OCI-LY7 (cell line): ENCODE measurements around the gene CBX8. TPM values are rescaled to one million over a fixed set of nuclear protein-coding genes. Genes with fewer than 3 reads are reported as not detected.

Experiments used
- BruUV-seq: library from RNA; stranded (reverse); fragments of 400-500 nt; replicated peaks from 2 replicates; lab custom pipeline; 2021; lab: Mats Ljungman, UMichigan
- CTCF ChIA-PET: fragments of 300-600 bp; sonication (Branson Sonifier 250); formaldehyde crosslinking; loops from one replicate; lab custom pipeline; 2022; ENCODE audit warnings: antibody characterized with exemption; ENCODE audit not compliant: unreplicated experiment; lab: Charles Lee
- POLR2A ChIA-PET: fragments of 300-600 bp; sonication (Branson Sonifier 250); formaldehyde crosslinking; loops from one replicate; lab custom pipeline; 2022; ENCODE audit warnings: antibody characterized with exemption; lab: Charles Lee
- DNase-seq: peaks from one replicate; pipeline ENCODE4 v3.0.0-alpha.2; 2015; ENCODE audit warnings: low spot score
- H2AFZ ChIP-seq: fragments of 200-600 bp; sonication (generic), shearing (Covaris generic); 2 replicates; pipeline ENCODE4 v1.6.1; 2014; ENCODE audit warnings: mild to moderate bottlenecking, antibody characterized with exemption, low read length, moderate library complexity
- H3K27ac ChIP-seq: fragments of 200-600 bp; sonication (generic); 2 replicates; pipeline ENCODE4 v1.5.1; 2014; ENCODE audit warnings: mixed run types, low read depth, mild to moderate bottlenecking, moderate library complexity, low read length, inconsistent platforms; ENCODE audit not compliant: poor library complexity, severe bottlenecking
- H3K36me3 ChIP-seq: fragments of 200-600 bp; sonication (generic); 2 replicates; pipeline ENCODE4 v1.6.1; 2014; ENCODE audit warnings: mild to moderate bottlenecking, antibody characterized with exemption, low read length, moderate library complexity, mixed read lengths; ENCODE audit not compliant: insufficient read depth
- H3K4me1 ChIP-seq: fragments of 200-600 bp; sonication (generic); 2 replicates; pipeline ENCODE4 v1.5.1; 2014; ENCODE audit warnings: mild to moderate bottlenecking, low read length; ENCODE audit not compliant: insufficient read depth, poor library complexity, severe bottlenecking
- H3K4me2 ChIP-seq: fragments of 200-600 bp; sonication (generic); 2 replicates; pipeline ENCODE4 v1.6.1; 2014; ENCODE audit warnings: mild to moderate bottlenecking, low read length
- H3K4me3 ChIP-seq: fragments of 200-600 bp; sonication (generic); 2 replicates; pipeline ENCODE4 v1.5.1; 2014; ENCODE audit warnings: mild to moderate bottlenecking, low read depth, low read length; ENCODE audit not compliant: poor library complexity, severe bottlenecking
- H3K79me2 ChIP-seq: fragments of 200-600 bp; sonication (generic); 2 replicates; pipeline ENCODE4 v1.6.1; 2016; ENCODE audit warnings: low read depth, mild to moderate bottlenecking, low read length, moderate library complexity, mixed read lengths; ENCODE audit not compliant: insufficient read depth
- H3K9me2 ChIP-seq: fragments of 200-600 bp; sonication (generic); 2 replicates; pipeline ENCODE4 v1.6.1; 2016; ENCODE audit warnings: mild to moderate bottlenecking, low read length, mixed read lengths; ENCODE audit not compliant: insufficient read depth
- H3K9me3 ChIP-seq: fragments of 200-600 bp; sonication (generic); 2 replicates; pipeline ENCODE4 v1.6.1; 2014; ENCODE audit warnings: mild to moderate bottlenecking, mixed run types, low read length, mixed read lengths
- H4K20me1 ChIP-seq: fragments of 200-600 bp; sonication (generic); 2 replicates; pipeline ENCODE4 v1.6.1; 2014; ENCODE audit warnings: mild to moderate bottlenecking, antibody characterized with exemption, low read length, moderate library complexity, mixed read lengths; ENCODE audit not compliant: insufficient read depth
- EZH2phosphoT487 ChIP-seq: fragments of 200-600 bp; sonication (generic); IDR thresholded peaks from 2 replicates; pipeline ENCODE4 v1.6.1; 2018; ENCODE audit warnings: low read depth, borderline replicate concordance, mild to moderate bottlenecking, mixed run types, antibody characterized with exemption, low read length, moderate library complexity, mixed read lengths
- intact Hi-C: fragments of 100-400 bp; cut with micrococcal nuclease; formaldehyde crosslinking; loops from one replicate; pipeline ENCODE4 v1.10.0; 2022; ENCODE audit not compliant: unreplicated experiment
- total RNA-seq, 2 experiments: library from RNA; depleted of rRNA in 1 of 2; stranded (reverse); fragments of >200 nt in 1 of 2; shearing (Covaris generic) in 1 of 2; gene quantifications; 2 replicates each; pipeline ENCODE4 v1.2.3, GENCODE V29; 2014 to 2022
- TF ChIP-seq, protein P1 (sequence below): fragments of 200-600 bp; sonication (generic); conservative IDR thresholded peaks from 2 replicates; pipeline ENCODE4 v1.5.1; 2014; ENCODE audit warnings: mild to moderate bottlenecking, antibody characterized with exemption, low read length, moderate library complexity, mixed read lengths

Gene CBX8
- total RNA-seq, 2 experiments from 2014 or later = 7.5 to 16.3 TPM

DNA sequence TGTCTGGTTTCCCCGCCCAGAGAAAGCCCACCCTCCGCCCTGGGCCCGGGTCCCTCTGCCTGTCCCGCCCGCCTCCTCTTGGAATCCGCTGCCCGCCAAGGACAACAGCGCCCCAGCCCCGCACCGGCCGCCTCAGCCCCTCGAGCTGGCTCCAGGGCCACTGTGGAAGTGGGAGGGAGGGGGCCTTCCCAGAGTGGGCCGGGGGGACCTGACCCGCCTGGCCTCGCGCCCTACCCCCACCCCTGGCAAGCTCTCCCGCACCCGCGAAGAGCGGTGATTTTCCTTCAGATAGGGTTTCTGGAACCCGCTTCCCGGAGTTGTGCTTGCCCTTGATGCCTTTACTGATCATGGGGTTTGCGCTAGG is 2.3 kb upstream of the CBX8 start:
- no peak overlapping the region for H3K4me3 ChIP-seq
- H4K20me1 ChIP-seq = no peaks in the 10 kb centered on the region
- CTCF ChIA-PET = no interaction called here
- H3K79me2 ChIP-seq = peaks cover 9% of the 10 kb centered on the region; the same call in 1 of the 2 replicates
- POLR2A ChIA-PET = no interaction called here
- intact Hi-C loops = loop anchor here (5.0 kb wide), 1 partner anchor 463 kb away; the partner anchor contains the start of gene RNF213
- no TSS peak for BruUV-seq
- H3K4me2 ChIP-seq = peak overlapping the region; percentile 68; the same call in 1 of the 2 replicates
- peaks cover 51% of the 10 kb centered on the region for H3K4me1 ChIP-seq
- H3K27ac ChIP-seq = no peak overlapping the region
- H3K9me2 ChIP-seq = no peaks in the 10 kb centered on the region
- no peak overlapping the region for H2AFZ ChIP-seq
- DNase-seq = no peak
- no peak for TF ChIP-seq EZH2phosphoT487
- TF ChIP-seq, protein P1, sequence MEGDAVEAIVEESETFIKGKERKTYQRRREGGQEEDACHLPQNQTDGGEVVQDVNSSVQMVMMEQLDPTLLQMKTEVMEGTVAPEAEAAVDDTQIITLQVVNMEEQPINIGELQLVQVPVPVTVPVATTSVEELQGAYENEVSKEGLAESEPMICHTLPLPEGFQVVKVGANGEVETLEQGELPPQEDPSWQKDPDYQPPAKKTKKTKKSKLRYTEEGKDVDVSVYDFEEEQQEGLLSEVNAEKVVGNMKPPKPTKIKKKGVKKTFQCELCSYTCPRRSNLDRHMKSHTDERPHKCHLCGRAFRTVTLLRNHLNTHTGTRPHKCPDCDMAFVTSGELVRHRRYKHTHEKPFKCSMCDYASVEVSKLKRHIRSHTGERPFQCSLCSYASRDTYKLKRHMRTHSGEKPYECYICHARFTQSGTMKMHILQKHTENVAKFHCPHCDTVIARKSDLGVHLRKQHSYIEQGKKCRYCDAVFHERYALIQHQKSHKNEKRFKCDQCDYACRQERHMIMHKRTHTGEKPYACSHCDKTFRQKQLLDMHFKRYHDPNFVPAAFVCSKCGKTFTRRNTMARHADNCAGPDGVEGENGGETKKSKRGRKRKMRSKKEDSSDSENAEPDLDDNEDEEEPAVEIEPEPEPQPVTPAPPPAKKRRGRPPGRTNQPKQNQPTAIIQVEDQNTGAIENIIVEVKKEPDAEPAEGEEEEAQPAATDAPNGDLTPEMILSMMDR = no peak
- H3K36me3 ChIP-seq = peaks cover 8% of the 10 kb centered on the region
- no peaks in the 10 kb centered on the region for H3K9me3 ChIP-seq

- H3K4me3 ChIP-seq = peak overlapping the region; percentile 87
- H3K79me2 ChIP-seq = peaks cover 9% of the 10 kb centered on the region; the same call in 1 of the 2 replicates
- no peaks in the 10 kb centered on the region for H3K9me2 ChIP-seq
- CTCF ChIA-PET = no interaction called here
- POLR2A ChIA-PET = no interaction called here
- peaks cover 8% of the 10 kb centered on the region for H3K36me3 ChIP-seq
- DNase-seq = no peak
- BruUV-seq = no TSS peak
- peak overlapping the region; percentile 76 for H3K4me2 ChIP-seq
- intact Hi-C loops = loop anchor here (5.0 kb wide), 1 partner anchor 464 kb away; the partner anchor contains the start of gene RNF213
- no peak overlapping the region for H2AFZ ChIP-seq
- H3K9me3 ChIP-seq = no peaks in the 10 kb centered on the region
- H3K27ac ChIP-seq = no peak overlapping the region
- peaks cover 49% of the 10 kb centered on the region for H3K4me1 ChIP-seq
- no peaks in the 10 kb centered on the region for H4K20me1 ChIP-seq
- peak; percentile 99 for TF ChIP-seq EZH2phosphoT487
- TF ChIP-seq, protein P1 = no peak
Observed at GRCh38 chr17:79798299-79799173, 1.7 kb upstream of the CBX8 start.
